NB4 (cell line): Measurements from ENCODE around the gene RADIL.

Experiments used
- CTCF ChIP-seq: IDR thresholded peaks from one replicate; pipeline ENCODE4 v1.5.1; 2012; ENCODE audit warnings: low read depth, low read length
- POLR2A ChIP-seq: IDR thresholded peaks from 2 replicates; pipeline ENCODE4 v1.6.1; 2011; ENCODE audit warnings: mild to moderate bottlenecking; ENCODE audit not compliant: insufficient read length; ENCODE audit errors: extremely low read depth

GRCh38 chr7:4834601-4835397 lies 48.7 kb downstream of the RADIL start:
- TF ChIP-seq POLR2A (no peak), CTCF (no peak)
